Measurements from ENCODE around the gene MAP3K13. TPM values are rescaled to one million over a fixed set of nuclear protein-coding genes. Genes with fewer than 3 reads are reported as not detected.
"Not testable (repeated sequence)": the region's sequence is repeated elsewhere in the genome, so short reads cannot be mapped to it uniquely, and the experiment has no call there.

Gene MAP3K13
- total RNA-seq, 1 donor from 2014 or later = 21.5 TPM

DNA sequence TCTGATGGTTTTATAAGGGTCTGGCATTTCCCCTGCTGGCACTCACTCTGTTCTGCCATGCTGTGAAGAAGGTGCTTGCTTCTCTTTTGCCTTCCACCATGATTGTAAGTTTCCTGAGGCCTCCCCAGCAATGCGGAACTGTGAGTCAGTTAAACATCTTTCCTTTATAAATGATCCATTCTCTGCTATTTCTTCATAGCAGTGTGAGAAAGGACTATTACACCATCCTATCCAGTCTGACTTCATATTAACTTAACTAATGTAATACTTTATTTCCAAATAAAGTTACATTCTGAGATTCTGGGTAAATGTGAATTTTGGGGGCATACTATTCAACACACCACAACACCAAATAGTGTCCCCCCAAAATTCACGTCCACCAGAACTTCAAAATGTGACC is 22.2 kb upstream of the MAP3K13 start:
- no peak for DNase-seq (ENCODE audit: extremely low read depth, low read depth, low spot score)

DNA sequence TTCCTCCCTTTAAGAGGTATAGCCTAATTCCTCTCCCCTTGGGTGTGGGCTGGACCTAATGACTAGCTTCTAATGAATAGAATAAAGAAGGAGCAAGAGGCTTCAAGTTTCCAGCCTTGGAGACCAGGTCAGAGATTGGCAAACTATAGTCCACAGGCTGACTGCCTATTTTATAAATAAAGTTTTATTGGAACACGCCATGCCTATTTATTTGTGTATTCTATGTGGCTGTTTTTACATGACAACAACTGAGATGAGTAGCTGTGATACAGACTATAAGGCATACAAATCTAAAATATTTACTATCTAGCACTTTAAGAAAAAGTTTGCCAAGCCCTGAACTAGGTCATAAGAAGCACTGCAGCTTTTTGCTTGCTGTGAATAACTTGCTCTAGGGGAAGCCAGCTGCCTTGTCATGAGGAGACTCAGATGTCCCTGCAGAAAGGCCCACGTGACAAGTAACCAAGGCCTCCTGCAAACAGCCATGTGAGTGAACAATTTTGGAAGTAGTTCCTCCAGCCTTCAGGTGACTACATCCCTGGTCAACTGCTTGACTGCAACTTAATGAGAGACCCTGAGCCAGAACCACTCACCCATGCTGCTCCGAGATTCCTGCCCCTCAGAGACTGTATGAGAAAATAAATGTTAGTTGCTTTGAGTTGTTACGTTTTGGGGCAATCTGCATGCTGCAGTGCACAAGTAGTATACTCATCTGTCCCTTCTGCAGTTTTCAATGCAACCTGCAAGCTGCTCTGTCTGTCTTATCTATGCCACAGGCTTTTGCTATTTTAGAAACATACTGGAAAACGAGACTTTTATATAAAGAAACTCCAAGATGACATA is 21.1 kb upstream of the MAP3K13 start:
- DNase-seq (ENCODE audit: extremely low read depth, low read depth, low spot score) = no peak

DNA sequence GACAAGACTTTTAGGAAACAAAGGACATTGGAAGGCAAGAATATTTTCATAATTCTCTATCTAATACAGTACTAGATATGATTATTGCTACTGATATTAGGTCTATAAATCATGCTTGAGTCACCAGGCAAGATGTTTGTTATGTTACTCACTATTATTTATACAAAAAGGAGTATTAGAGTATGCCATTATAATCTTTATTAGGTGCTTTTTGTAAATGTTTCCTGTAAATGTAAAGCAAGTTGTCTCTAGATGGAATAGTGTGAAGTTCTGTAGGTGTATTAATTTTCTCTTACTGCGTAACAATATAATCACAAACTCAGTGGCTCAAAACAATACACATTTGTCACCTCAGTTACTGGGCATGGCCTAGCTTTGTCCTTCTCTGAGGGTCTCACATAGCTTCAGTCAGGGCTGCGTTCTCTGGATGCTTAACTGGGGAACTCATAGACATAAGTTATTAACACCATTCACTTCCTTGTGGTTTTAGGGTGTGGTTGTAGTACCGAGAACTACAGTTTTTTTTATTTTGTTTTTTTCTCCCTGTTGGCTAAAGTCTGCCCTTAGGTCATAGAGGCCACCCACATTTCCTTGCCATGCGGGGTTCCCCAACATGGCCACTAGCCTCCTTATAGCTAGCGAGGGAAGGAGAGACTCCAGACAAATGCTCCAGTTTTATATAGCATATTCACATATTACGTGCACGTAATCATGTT is 20.3 kb upstream of the MAP3K13 start:
- DNase-seq (ENCODE audit: extremely low read depth, low read depth, low spot score) = no peak

DNA sequence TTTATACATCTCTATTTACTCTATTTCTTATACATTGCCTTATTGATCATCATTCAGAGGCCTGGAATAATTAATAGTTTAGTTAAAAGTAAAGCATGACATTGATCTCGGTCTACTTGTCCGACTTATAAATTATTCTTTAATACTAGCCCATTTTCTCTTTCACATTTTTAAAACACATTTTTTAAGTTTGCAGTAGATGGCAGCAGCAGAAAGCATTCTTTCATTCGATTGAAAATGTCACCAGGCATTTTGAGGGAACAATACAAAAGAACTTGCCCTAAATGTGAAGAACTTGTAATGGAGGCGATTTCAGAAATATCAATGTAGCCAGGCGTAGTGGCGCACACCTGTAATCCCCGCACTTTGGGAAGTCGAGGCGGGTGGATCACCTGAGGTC is 15.5 kb upstream of the MAP3K13 start:
- DNase-seq (ENCODE audit: extremely low read depth, low read depth, low spot score) = no peak

DNA sequence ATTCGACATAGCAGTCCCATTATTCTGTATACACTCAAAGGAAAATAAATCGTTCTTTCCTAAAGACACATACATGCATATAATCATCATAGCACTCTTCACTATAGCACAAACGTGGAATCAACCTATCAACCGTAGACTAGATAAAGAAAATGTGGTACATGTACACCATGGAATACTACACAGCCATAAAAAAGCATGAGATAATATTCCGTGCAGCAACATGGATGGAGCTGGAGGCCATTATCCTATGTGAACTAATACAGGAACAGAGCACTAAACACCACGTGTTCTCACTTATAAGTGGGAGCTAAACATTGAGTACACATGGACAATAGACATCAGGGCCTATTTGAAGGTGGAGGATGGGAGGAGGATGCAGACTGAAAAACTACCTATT is 12.1 kb upstream of the MAP3K13 start:
- no peak for DNase-seq (ENCODE audit: extremely low read depth, low read depth, low spot score)

DNA sequence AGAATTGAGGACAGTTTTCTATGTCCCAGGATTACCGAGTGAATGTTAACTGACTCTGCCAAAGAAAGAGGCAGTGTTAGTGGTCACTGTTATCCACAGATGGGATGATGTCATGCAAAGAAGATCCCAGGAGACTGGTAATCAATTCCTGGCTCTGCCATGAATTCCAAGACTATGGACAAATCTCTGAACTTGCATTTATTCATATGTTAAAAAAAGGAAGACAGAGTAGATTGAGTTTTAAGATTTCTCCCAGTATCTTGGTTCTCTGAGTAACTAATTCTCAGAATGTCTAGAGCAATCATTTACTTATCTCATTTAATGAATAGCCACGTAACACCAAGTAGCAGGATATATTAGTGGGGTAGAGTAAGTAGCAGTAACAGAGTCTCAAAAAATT is 11.5 kb upstream of the MAP3K13 start:
- DNase-seq (ENCODE audit: extremely low read depth, low read depth, low spot score) = no peak

DNA sequence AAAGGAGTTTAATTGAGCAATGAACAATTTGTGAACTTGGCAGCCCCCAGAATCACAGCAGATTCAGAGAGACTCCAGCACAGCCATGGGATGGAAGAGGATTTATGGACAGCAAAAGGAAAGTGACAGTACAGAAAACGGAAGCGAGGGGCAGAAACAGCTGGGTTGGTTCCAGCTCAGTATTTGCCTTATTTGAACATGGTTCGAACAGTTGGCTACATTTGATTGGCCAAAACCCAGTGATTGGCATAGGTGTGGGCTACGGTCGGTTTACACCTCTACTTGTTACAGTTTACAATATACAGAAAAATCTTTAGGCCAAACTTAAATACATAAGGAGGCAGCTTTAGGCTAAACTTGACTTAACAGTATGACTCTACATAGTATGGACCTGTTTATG is 9.7 kb upstream of the MAP3K13 start:
- DNase-seq (ENCODE audit: extremely low read depth, low read depth, low spot score) = no peak

DNA sequence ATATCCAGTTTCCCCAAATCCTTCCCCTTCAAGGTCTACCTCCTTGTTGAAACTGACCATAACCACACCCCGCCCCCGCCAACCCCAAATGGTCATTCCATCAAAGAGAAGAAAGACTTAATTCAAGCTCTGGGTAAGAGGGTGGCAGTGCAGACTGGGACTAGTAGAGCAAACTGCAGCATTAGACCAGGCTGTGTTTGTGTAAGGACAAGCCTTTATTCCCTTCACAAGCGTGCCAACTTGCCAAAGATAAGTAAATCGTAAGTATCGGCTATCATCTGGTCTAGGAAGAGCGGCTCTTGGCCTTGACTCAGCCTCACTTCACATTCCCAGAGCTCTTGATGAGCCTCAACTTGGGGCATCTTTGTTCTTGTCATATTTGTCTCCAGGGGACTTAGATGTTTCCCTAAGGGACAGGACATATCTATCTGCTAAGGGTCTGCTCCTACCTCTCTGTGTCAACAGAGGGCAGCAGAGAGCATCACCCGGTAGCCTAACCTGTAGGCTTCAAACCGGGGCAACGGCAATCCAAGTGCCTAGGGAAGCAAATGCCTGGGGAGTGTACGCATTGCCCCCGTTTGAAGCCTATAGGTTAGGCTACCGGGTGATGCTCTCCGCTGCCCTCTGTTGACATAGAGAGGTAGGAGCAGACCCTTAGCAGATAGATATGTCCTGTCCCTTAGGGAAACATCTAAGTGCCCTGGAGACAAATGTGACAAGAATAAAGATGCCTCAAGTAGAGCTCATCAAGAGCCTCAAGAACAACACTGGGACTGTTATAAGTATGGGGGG is 8.9 kb upstream of the MAP3K13 start:
- DNase-seq (ENCODE audit: extremely low read depth, low read depth, low spot score) = no peak

DNA sequence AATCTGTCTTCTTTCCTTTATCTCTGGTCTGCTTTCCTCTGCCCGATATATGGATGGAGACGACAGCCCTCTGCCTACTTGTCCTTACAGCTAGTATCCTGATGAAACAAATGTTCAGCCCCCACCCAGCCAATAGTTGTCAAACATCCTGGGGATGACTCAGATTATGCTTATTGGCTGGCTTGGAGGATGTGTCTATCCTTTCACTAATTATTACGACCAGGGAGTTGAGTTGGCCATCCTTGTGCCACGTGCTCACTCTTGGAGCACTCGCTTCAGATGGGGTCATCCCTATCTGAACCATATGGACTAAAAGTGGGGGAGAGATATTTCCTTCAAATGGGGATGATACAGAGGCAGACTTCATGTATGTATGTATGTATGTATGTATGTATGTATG is 6.4 kb upstream of the MAP3K13 start:
- DNase-seq (ENCODE audit: extremely low read depth, low read depth, low spot score) = no peak

DNA sequence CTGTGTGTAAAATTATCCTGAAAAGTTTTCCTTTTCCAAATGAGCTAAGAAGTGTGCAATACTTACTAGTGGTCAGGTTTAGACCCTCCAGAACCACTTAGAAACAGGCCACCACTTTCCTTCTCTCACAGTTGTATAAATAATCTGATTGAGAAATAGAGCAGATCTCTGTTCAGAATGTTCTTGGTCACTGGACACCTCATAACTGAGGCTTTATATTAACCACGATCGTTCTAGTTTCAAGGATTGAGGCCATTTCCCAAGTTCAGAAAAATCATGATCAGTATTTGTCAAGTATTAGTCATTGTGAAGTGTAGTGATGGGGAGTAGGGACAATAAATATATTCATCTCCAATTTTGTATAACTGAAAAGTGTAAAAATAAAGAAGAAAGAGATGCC is 1.0 kb upstream of the MAP3K13 start:
- DNase-seq (ENCODE audit: extremely low read depth, low read depth, low spot score) = no peak

DNA sequence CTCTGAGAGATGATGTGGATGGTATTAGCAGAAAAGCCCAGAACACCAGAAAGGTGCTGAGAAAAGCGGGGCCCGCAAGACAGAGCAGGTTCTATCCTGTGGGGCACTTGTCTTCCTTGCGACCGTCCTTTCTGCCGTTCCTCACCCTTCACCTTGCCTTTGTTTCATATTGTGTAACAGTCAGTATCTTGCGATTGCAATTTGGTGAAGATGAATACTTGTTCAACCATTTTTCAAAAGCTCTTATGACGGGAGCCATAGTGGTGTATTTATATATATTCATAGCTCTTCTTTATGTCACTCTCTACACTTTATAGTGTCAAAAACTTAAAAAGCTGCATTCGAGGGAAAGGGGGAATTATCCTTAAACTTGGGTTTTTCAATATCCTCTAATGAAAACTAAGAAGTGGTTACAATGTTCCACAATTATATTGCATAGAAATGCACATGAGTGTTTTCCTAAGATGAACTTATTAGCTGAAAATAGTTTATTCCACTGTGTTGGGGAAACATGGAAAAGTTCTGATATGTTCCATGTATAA is 797 bp downstream of the MAP3K13 start:
- no peak for DNase-seq (ENCODE audit: extremely low read depth, low read depth, low spot score)

DNA sequence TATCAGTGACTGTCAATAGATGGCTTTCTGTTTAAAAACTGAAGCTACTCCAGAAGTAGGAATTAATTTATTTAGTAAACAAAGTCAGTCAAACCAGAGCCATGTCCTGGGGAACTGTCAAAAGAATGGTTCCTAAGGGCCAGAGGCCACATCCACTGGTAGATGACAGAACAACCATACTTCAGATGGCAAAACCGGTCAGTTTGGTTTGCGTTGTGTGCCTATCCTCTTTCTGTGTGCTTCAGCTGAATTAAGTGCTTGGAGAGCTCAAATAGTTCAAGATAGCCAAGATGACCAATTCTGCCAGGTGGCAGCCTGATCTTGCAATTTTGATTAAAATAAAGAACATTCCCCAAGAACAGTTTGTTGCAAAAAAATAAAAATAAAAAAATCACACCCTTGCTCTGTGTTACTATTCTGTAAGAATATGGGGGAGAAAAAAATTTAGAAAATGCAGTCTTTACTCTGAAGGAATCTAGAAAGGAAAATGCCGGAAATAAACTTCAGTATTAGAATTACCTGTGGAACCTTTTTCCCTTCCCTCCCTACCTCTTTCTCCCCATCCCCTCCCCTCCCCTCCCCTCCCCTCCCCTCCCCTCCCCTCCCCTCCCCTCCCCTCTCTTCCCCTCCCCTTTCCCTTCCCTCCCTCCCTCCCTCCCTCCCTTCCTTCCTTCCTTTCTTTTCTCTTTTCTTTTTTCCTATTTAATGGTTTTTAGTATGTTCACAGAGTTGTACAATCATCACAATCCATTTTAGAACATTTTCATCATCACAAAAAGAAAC is 2.5 kb downstream of the MAP3K13 start:
- no peak for DNase-seq (ENCODE audit: extremely low read depth, low read depth, low spot score)

DNA sequence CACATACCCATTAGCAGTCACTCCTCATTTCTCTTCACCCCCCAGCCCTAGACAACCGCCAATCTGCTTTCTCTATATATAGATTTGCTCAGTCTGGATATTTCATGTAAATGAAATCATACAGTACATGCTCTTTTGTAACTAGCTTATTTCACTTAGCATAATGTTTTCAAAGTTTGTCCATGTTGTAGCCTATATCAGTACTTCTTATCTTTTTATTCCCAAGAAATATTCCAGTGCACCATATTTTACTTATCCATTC is 3.1 kb downstream of the MAP3K13 start:
- DNase-seq (ENCODE audit: extremely low read depth, low read depth, low spot score) = no peak

DNA sequence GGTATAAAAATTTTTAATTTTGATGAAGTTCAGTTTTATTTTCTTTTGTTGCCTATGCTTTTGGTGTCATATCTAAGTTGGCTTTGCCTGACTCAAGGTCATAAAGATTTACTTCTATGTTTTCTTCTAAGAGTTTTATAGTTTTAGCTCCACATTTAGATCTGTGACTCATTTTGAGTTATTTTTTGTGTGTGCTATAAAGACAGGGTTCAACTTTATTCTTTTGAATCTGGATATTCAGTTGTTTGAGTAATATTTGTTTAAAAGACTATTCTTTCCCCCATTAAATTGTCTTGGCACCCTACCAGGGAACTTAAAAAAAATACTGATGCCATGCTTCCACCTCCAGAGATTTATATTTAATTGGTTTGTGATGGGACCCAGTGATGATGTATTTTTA is 4.0 kb downstream of the MAP3K13 start:
- no peak for DNase-seq (ENCODE audit: extremely low read depth, low read depth, low spot score)

DNA sequence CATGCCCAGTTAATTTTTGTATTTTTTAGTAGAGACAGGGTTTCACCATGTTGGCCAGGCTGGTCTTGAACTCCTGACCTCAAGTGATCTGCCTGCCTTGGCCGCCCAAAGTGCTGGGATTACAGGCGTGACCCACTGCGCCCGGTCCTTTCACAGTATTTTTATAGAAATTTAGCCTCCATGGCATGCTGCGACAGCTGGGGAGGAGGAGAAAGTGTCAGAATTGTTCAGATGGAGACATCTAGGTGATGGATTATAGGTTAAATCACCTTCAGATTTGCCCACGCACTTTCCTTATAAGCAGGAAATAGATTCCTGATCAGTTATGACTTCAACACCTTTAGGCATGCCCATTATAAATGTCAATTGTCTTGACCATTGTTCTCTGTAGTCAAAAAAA is 7.4 kb downstream of the MAP3K13 start:
- DNase-seq (ENCODE audit: extremely low read depth, low read depth, low spot score) = not testable (repeated sequence)

DNA sequence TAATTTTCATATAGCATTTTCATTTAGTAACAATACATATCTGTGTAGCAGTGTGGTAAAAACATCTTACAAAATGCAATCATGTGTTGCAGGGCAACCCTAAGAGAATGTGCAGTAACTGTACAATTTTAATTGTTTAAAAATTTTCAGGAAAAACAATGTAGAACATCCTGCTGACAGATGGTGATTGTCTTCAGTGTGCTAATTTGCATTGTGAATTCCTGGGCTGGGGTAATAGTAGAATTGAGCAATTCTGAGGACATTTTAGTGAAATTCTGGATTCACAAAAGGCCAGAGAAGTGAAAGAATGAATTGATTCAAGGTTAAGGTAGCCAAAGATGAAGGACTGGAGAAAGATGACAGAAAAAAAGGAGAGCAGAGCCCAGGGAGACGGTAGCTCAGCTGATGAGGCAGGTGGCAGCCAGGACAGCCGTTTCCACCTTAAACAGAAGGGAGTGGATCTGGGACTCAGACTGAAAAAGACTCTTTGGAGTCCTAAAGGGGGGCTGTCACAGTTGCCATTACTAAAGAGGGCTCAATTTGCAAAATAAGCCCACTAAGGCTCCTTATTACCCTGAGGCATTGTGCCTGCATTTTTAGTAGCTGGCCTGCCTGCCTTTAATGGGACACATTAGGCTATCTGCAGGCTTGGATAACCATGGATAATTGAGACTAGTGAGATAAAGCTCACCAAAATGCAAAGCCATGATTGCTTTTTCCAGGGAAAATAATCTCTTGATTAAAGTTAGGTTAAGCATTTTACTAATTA is 8.6 kb downstream of the MAP3K13 start:
- DNase-seq (ENCODE audit: extremely low read depth, low read depth, low spot score) = no peak

DNA sequence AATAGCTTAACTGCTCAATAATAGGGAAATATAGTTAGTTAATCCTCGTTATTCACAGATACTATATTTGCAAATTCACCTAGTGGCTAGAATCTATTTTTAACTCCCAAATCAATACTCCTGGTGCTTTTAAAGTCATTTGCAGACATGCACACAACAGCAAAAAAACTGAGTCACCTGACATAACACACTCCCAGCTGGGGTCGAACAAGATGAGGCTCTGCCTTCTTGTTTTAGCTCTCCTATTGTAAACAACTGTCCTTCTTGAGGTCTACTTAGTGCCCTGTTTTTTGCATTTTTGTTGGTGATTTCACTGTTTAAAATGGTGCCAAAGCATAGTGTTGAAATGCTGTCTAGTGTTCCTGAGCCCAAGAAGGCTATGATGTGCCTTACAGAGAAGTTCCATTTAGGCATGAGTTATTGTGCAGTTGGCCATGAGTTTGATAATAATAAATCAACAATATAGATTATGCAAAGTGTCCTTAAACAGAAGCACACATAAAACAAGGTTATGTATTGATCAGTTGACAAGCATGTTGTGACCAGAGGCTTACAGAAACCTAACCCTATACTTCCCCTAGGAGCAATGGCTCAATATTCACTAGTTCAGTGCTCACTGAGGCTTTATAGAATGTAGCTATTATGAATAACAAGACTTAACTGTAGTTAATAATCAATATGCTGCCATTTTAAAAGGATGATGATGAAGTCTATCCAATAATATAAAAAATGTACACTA is 18.6 kb downstream of the MAP3K13 start:
- no peak for DNase-seq (ENCODE audit: extremely low read depth, low read depth, low spot score)

DNA sequence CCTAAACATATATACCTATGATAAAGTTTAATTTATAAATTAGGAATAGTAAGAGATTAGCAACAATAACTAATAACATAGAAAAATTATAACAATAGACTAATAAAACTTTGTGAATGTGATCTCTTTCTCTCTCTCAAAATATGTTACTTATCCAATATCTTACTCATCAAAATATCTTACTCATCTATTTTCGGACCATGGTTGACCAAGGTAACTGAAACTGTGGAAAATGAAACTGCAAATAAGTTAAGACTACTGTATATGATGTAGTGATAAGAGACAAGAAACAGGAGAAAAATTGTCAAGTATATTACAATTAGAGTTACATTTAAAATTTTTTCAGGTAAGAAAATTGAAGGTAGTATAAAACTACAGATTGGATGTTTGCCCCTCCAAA is 19.2 kb downstream of the MAP3K13 start:
- DNase-seq (ENCODE audit: extremely low read depth, low read depth, low spot score) = no peak

DNA sequence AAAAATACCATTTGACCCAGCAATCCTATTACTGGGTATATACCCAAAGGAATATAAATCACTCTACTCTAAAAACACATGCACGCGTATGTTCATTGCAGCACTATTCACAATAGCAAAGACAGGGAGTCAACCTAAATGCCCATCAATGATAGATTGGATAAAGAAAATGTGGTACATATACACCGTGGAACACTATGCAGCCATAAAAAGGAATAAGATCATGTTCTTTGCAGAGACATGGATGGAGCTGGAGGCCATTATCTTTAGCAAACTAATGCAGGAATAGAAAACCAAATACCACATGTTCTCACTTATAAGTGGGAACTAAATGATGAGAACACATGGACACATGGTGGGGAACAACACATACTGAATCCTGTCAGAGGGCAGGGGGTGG is 23.6 kb downstream of the MAP3K13 start:
- DNase-seq (ENCODE audit: extremely low read depth, low read depth, low spot score) = not testable (repeated sequence)
